Endothelial cell of umbilical vein (primary cell): ENCODE data around the gene SPINT1. TPM values are rescaled to one million over a fixed set of nuclear protein-coding genes. Genes with fewer than 3 reads are reported as not detected.

Experiments
- BruUV-seq: library from RNA; stranded (reverse); fragments of 400-500 nt; replicated peaks from 2 replicates; lab custom pipeline; 2021; lab: Mats Ljungman, UMichigan
- CTCF ChIA-PET: fragments of 300-600, 350-600 bp; sonication (Branson Sonifier 250); formaldehyde crosslinking; loops from one replicate; lab custom pipeline; 2021; ENCODE audit warnings: antibody characterized with exemption, inconsistent platforms; lab: Charles Lee
- POLR2A ChIA-PET: fragments of 300-600, 350-600 bp; sonication (Branson Sonifier 250); formaldehyde crosslinking; loops from one replicate; lab custom pipeline; 2021; ENCODE audit warnings: antibody characterized with exemption, inconsistent platforms; lab: Charles Lee
- DNase-seq: peaks from one replicate; pipeline ENCODE4 v3.0.0-alpha.2; 2011; ENCODE audit warnings: low read depth, low spot score
- FAIRE-seq: peaks from 2 replicates; lab custom pipeline; 2011; peaks lifted over from hg19 to GRCh38; lab: Jason Lieb, UNC
- H2AFZ ChIP-seq: 2 replicates; pipeline ENCODE4 v1.6.0; 2012; ENCODE audit warnings: low read depth, low read length, control low read depth, inconsistent platforms
- H3K27ac ChIP-seq: 2 replicates; pipeline ENCODE4 v1.5.1; 2011; ENCODE audit warnings: low read depth, mild to moderate bottlenecking, control low read depth, low read length, moderate library complexity; ENCODE audit not compliant: insufficient read depth
- H3K27me3 ChIP-seq, 2 experiments: 2 replicates each; pipeline versions ENCODE4 v1.6.0 to v1.6.1; 2011; ENCODE audit warnings: low read length in 2 of 2, mixed read lengths in 1 of 2; ENCODE audit not compliant: control insufficient read depth in 2 of 2, insufficient read depth in 2 of 2
- H3K36me3 ChIP-seq, 2 experiments: 2 replicates in 1 of 2; 3 replicates in 1 of 2; pipeline ENCODE4 v1.5.1; 2011; ENCODE audit warnings: low read length in 2 of 2, mild to moderate bottlenecking in 1 of 2, moderate library complexity in 1 of 2; ENCODE audit not compliant: control insufficient read depth in 2 of 2, insufficient read depth in 2 of 2; ENCODE audit errors: extremely low read depth in 1 of 2
- H3K4me1 ChIP-seq: 3 replicates; pipeline ENCODE4 v1.5.1; 2011; ENCODE audit warnings: mild to moderate bottlenecking, low read length; ENCODE audit not compliant: control insufficient read depth, insufficient read depth; ENCODE audit errors: extremely low read depth
- H3K4me2 ChIP-seq: 2 replicates; pipeline ENCODE4 v1.6.1; 2011; ENCODE audit warnings: low read length, control low read depth, mixed read lengths; ENCODE audit not compliant: insufficient read depth
- H3K4me3 ChIP-seq, 3 experiments: fragments of 200-600 bp in 1 of 3; sonication (generic), shearing (Covaris generic) in 1 of 3; replicated peaks in 1 of 3; 2 replicates each; pipeline ENCODE4 v1.5.1; 2011 to 2016; ENCODE audit warnings: control low read depth in 3 of 3, low read length in 3 of 3, mild to moderate bottlenecking in 2 of 3, inconsistent platforms in 1 of 3, low read depth in 1 of 3, moderate library complexity in 1 of 3; ENCODE audit not compliant: insufficient read depth in 1 of 3
- H3K79me2 ChIP-seq: 2 replicates; pipeline ENCODE4 v1.6.0; 2012; ENCODE audit warnings: low read length, inconsistent platforms; ENCODE audit not compliant: control insufficient read depth, insufficient read depth
- H3K9ac ChIP-seq: replicated peaks from 2 replicates; pipeline ENCODE3; 2011; ENCODE audit warnings: low read length, control low read depth; ENCODE audit not compliant: insufficient read depth; ENCODE audit errors: extremely low read depth
- H3K9me1 ChIP-seq: replicated peaks from 3 replicates; pipeline ENCODE4 v1.6.0; 2011; ENCODE audit warnings: mild to moderate bottlenecking, low read length; ENCODE audit not compliant: control insufficient read depth, insufficient read depth; ENCODE audit errors: extremely low read depth
- H3K9me3 ChIP-seq: replicated peaks from 2 replicates; pipeline ENCODE4 v1.5.1; 2012; ENCODE audit warnings: low read length, inconsistent platforms; ENCODE audit not compliant: control insufficient read depth, insufficient read depth
- H4K20me1 ChIP-seq: replicated peaks from 2 replicates; pipeline ENCODE3; 2011; ENCODE audit warnings: mild to moderate bottlenecking, low read length; ENCODE audit not compliant: control insufficient read depth, insufficient read depth; ENCODE audit errors: extremely low read depth
- EZH2 ChIP-seq: IDR thresholded peaks from 2 replicates; pipeline ENCODE4 v1.6.1; 2012; ENCODE audit warnings: borderline replicate concordance, low read depth, mild to moderate bottlenecking, moderate library complexity, low read length, inconsistent platforms; ENCODE audit not compliant: severe bottlenecking
- FOS ChIP-seq: IDR thresholded peaks from 2 replicates; pipeline ENCODE4 v1.6.1; 2011; ENCODE audit warnings: mild to moderate bottlenecking, low read length, moderate library complexity, borderline replicate concordance; ENCODE audit not compliant: insufficient read depth
- GATA2 ChIP-seq: IDR thresholded peaks from 2 replicates; pipeline ENCODE4 v1.7.0; 2011; ENCODE audit warnings: low read depth, mild to moderate bottlenecking, moderate library complexity, mixed read lengths, low read length; ENCODE audit not compliant: insufficient read length, insufficient read depth
- JUN ChIP-seq: IDR thresholded peaks from 2 replicates; pipeline ENCODE4 v1.6.1; 2011; ENCODE audit warnings: borderline replicate concordance, low read depth; ENCODE audit not compliant: insufficient read length, insufficient read depth
- MYC ChIP-seq: IDR thresholded peaks from one replicate; pipeline ENCODE4 v1.6.1; 2011; ENCODE audit warnings: mild to moderate bottlenecking, low read depth, low read length
- POLR2A ChIP-seq: IDR thresholded peaks from 2 replicates; pipeline ENCODE4 v1.6.1; 2012; ENCODE audit warnings: low read depth, mild to moderate bottlenecking, control low read depth, low read length
- POLR2AphosphoS5 ChIP-seq: IDR thresholded peaks from 2 replicates; pipeline ENCODE4 v1.6.1; 2012; ENCODE audit warnings: low read depth, mild to moderate bottlenecking, control low read depth, low read length, moderate library complexity; ENCODE audit not compliant: insufficient read depth
- dilution Hi-C: fragments of 300-500 bp; cut with MboI; formaldehyde crosslinking; loops from one replicate; pipeline ENCODE4 v1.15.0; 2019; ENCODE audit warnings: low sequenced_read_pairs; ENCODE audit not compliant: extremely low pct_ligation_motif_present
- intact Hi-C: fragments of 100-400 bp; cut with micrococcal nuclease; formaldehyde crosslinking; loops from one replicate; pipeline ENCODE4 v1.10.0; 2022
- polyA plus RNA-seq, 4 experiments: library from polyadenylated mRNA; depleted of rRNA in 3 of 4; stranded (reverse) in 3 of 4; unstranded in 1 of 4; fragments of >200 nt; gene quantifications; 2 replicates each; pipeline versions ENCODE4 v1.2.1 to v1.2.3, GENCODE V29; 2011 to 2012; ENCODE audit warnings: missing spikeins in 1 of 4
- total RNA-seq: library from RNA; stranded (reverse); gene quantifications from 2 replicates; pipeline ENCODE4 v1.2.3, GENCODE V29; 2021
- TF ChIP-seq, protein P1 (sequence below): IDR thresholded peaks from 2 replicates; pipeline ENCODE4 v1.6.1; 2011; ENCODE audit not compliant: insufficient read depth, insufficient read length
- TF ChIP-seq, protein P2 (sequence below), 2 donors: IDR thresholded peaks; 1 replicate in 1 of 2; 2 replicates in 1 of 2; pipeline ENCODE4 v1.5.1; 2011; ENCODE audit warnings: low read length in 2 of 2, mild to moderate bottlenecking in 2 of 2, moderate library complexity in 2 of 2, control low read depth in 1 of 2, inconsistent platforms in 1 of 2, low read depth in 1 of 2; ENCODE audit not compliant: insufficient read depth in 1 of 2; ENCODE audit errors: extremely low read depth in 1 of 2

SPINT1 gene
- total and polyA plus RNA-seq, 2 donors (not counting 3 experiments of a cell fraction or from before 2014, with no cell fraction given): 4.1 to 4.2 TPM

DNA sequence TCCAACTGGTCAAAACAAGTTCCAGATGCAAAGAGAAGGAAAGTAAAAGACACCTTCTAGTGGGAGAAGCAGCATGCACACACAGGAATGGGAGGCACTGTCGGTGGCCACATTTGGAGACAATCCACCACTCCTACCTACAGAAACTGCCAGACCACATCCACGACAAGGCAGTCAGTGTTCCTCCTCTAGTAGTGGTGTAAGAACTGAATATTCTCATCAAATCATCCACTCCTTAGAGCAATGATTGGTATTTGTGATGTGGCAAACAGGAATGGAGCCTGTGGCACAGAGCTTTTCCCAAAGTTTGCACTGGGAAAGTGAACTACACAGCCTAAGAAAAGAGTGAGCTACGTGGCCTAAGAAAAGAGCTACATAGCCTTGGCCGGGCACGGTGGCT is 5.1 kb upstream of the SPINT1 start:
- no TSS peak for BruUV-seq
- Histone ChIP-seq H3K9me3 (no peaks in the 10 kb centered on the region), H2AFZ (no peak overlapping the region), H3K9me1 (no peaks in the 10 kb centered on the region), H3K4me2 (no peak overlapping the region), H3K36me3 (no peaks in the 10 kb centered on the region), H3K4me3 (no peak overlapping the region), H3K4me1 (no peaks in the 10 kb centered on the region), H3K9ac (no peak overlapping the region), H3K27ac (no peak overlapping the region), H4K20me1 (no peaks in the 10 kb centered on the region), H3K79me2 (no peaks in the 10 kb centered on the region), H3K27me3 (peaks cover 8 to 9% of the 10 kb centered on the region in 2 experiments)
- CTCF ChIA-PET: interaction anchor here (1.0 to 8.3 kb wide), 3 partner anchors 9 to 19 kb away, joined by 3 to 71 read pairs (median 3); partner anchors contain the start of gene PPP1R14D
- dilution Hi-C loops (no loop called here), intact Hi-C loops (no loop called here)
- no peak for FAIRE-seq
- DNase-seq: no peak
- POLR2A ChIA-PET: no interaction called here
- TF ChIP-seq FOS (no peak), POLR2AphosphoS5 (no peak)

DNA sequence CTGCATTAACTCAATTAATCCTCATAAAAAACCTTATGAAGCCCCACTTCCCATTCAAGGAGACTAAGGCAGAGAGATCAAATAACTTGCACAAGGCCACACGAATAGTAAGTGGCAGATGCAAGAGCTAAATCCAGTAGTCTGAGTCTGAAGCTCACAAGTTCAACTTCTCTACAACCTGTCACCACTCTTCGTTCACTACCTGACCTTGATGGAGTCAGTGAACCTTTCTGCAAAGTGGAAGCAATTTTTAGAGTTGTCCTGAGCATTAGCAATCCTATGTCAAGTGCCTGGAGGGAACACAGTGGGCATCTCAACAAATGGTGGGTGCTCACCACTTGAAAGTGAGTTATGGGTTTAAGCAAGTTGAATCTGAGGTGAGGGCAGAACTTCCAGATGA is 2.1 kb upstream of the SPINT1 start:
- FAIRE-seq (no peak), DNase-seq (no peak)
- H3K27me3 ChIP-seq: peaks cover 11% of the 10 kb centered on the region in 2 experiments
- H3K79me2 ChIP-seq: no peaks in the 10 kb centered on the region
- H3K27ac ChIP-seq: no peak overlapping the region
- TF ChIP-seq FOS (no peak), MYC (no peak), EZH2 (no peak), GATA2 (no peak), POLR2AphosphoS5 (no peak), POLR2A (no peak), JUN (no peak)
- TF ChIP-seq, protein P1, sequence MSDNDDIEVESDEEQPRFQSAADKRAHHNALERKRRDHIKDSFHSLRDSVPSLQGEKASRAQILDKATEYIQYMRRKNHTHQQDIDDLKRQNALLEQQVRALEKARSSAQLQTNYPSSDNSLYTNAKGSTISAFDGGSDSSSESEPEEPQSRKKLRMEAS: no peak
- TF ChIP-seq, protein P2, sequence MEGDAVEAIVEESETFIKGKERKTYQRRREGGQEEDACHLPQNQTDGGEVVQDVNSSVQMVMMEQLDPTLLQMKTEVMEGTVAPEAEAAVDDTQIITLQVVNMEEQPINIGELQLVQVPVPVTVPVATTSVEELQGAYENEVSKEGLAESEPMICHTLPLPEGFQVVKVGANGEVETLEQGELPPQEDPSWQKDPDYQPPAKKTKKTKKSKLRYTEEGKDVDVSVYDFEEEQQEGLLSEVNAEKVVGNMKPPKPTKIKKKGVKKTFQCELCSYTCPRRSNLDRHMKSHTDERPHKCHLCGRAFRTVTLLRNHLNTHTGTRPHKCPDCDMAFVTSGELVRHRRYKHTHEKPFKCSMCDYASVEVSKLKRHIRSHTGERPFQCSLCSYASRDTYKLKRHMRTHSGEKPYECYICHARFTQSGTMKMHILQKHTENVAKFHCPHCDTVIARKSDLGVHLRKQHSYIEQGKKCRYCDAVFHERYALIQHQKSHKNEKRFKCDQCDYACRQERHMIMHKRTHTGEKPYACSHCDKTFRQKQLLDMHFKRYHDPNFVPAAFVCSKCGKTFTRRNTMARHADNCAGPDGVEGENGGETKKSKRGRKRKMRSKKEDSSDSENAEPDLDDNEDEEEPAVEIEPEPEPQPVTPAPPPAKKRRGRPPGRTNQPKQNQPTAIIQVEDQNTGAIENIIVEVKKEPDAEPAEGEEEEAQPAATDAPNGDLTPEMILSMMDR (IDR thresholded peaks at IDR 0.05; ENCODE audit: extremely low read depth in 1 of 2, insufficient read depth in 1 of 2, low read depth in 1 of 2, low read length in 2 of 2): no peak
- no peaks in the 10 kb centered on the region for H3K36me3 ChIP-seq
- H3K9ac ChIP-seq: no peak overlapping the region
- dilution Hi-C loops (no loop called here), intact Hi-C loops (no loop called here)
- ChIA-PET CTCF (interaction anchor here (1.2 to 8.3 kb wide), 2 partner anchors 16 to 51 kb away, joined by 3 to 71 read pairs; no protein-coding TSS in a partner anchor), POLR2A (no interaction called here)
- H2AFZ ChIP-seq: no peak overlapping the region
- no peaks in the 10 kb centered on the region for H4K20me1 ChIP-seq
- H3K4me1 ChIP-seq: peaks cover 5% of the 10 kb centered on the region
- no peaks in the 10 kb centered on the region for H3K9me1 ChIP-seq
- H3K4me2 ChIP-seq: no peak overlapping the region
- BruUV-seq: no TSS peak
- H3K4me3 ChIP-seq: no peak overlapping the region
- no peaks in the 10 kb centered on the region for H3K9me3 ChIP-seq
